ENCODE results near the gene TMEM140.
"Not testable (repeated sequence)": the region's sequence is repeated elsewhere in the genome, so short reads cannot be mapped to it uniquely, and the experiment has no call there.

The TMEM140 gene

GRCh38 chr7:135159359-135160085, 11.7 kb downstream of the TMEM140 start:
- DNase-seq = no peak

GRCh38 chr7:135160098-135160857, 12.4 kb downstream of the TMEM140 start:
- DNase-seq = no peak

- DNase-seq = no peak
These were observed 13.2 kb downstream of the TMEM140 start for GRCh38 chr7:135160858-135161653.

DNA sequence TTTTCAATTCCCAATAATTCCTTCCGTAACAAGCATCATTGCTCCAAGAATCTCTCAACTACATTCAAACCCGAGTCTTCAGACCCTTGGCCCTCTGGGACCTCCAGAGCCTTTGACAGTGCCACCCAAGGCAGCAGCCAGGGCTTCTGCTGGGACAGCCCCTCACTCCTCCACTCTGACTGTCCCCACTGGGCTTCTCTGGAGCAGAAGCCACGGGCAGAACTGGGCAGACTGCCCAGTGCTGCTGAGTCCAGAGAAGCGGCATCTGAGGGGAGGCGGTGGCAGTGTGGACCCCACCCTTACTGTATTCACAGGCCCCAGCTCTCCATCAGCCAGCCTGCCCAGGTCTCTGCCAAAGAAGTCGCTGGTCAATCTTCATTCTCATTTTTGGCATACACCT, 13.8 kb downstream of the TMEM140 start:
- no peak for DNase-seq

- DNase-seq = no peak
These were observed 14.6 kb downstream of the TMEM140 start for GRCh38 chr7:135162382-135163001.

DNA sequence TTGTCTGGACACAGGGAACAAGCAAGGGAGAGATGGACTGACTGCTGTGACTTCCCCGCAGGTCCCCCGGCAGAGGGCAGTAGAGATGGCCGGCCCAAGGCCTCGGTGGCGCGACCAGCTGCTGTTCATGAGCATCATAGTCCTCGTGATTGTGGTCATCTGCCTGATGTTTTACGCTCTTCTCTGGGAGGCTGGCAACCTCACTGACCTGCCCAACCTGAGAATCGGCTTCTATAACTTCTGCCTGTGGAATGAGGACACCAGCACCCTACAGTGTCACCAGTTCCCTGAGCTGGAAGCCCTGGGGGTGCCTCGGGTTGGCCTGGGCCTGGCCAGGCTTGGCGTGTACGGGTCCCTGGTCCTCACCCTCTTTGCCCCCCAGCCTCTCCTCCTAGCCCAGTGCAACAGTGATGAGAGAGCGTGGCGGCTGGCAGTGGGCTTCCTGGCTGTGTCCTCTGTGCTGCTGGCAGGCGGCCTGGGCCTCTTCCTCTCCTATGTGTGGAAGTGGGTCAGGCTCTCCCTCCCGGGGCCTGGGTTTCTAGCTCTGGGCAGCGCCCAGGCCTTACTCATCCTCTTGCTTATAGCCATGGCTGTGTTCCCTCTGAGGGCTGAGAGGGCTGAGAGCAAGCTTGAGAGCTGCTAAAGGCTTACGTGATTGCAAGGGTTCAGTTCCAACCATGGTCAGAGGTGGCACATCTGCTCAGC, 16.6 kb downstream of the TMEM140 start:
- no peak for DNase-seq

GRCh38 chr7:135165862-135166261, 18.0 kb downstream of the TMEM140 start:
- DNase-seq = no peak

DNA sequence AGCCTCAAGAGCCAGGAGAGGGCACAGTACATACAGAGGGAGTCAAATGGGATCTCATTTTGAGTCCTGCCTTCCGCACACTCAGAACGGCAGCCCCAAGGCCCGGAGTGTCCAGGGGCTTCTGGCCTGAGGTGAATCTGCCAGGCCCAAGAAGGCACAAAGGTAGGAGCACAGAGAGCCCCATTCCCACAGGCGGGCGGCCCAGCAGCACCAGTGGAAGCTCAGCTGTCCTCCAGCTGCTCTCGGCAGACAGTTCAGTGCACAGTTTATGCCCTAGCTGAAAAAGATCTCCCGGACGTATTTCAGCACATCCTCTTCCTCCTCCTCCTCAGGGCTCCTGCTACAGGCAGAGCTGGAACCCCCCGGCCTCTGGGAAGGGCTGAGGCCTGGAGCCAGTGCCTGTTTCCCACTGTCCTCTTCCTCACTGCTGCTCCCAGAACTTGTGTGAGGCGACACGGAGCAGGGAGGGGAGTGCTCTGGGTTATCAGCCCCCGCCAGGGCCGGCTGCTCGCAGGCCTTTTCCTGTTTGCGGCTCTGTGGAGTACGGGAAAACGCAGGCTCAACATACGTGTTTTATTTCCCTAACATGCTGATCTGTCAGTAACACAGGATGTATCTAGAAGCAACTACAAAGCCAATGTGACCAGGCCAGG, 18.6 kb downstream of the TMEM140 start:
- DNase-seq = no peak

GRCh38 chr7:135167365-135167917, 19.6 kb downstream of the TMEM140 start:
- DNase-seq = no peak

DNA sequence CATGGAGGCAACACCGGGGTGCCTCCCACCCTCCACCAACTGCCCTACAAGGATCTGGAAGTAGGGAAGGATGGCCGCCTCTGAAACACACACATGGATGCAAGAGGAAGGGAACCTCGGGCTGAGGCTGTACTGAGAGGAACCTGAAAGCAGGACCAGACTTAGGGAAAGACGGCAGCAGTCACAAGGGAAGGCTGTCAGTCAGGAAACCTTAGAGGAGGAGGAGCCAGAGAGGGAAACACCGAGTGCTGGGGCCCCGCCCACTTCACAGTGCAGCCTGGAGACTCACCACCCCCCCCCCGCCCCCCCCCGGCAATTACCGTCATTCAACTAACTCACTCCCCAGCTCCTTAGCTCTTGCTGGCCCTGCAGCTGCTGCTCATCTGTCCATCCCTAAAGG, 20.1 kb downstream of the TMEM140 start:
- DNase-seq = no peak

DNA sequence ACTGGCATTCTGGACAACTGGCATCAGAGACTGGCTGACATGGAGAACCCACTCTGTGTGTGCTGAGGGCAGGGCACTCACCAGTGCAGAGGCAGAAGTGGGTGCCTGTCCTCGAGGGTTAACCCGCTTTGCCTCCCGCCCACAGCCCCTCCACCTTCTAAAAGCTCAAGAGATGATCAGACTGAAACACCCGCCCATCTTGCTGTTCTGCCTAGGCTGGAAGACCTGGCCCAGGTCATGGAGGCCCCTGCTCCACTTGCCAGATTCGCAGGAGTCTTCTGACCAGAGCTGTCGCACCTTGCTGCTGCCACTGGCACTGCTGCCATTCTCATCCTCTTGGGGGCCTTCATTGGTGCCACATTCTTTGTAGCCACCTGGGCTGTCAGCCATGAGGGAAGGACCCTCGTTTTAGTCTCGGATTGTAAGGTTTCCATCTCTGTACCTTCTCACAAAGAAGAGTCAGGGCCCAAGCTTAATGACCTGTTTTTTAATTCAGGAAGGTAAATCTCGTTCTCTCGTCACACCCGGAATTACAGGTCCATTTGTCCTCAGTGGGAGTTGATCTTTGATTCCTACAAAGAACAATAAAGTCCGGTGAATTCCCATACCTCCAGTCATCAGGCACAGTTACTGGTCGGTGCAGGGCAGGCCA, 20.7 kb downstream of the TMEM140 start:
- no peak for DNase-seq

DNA sequence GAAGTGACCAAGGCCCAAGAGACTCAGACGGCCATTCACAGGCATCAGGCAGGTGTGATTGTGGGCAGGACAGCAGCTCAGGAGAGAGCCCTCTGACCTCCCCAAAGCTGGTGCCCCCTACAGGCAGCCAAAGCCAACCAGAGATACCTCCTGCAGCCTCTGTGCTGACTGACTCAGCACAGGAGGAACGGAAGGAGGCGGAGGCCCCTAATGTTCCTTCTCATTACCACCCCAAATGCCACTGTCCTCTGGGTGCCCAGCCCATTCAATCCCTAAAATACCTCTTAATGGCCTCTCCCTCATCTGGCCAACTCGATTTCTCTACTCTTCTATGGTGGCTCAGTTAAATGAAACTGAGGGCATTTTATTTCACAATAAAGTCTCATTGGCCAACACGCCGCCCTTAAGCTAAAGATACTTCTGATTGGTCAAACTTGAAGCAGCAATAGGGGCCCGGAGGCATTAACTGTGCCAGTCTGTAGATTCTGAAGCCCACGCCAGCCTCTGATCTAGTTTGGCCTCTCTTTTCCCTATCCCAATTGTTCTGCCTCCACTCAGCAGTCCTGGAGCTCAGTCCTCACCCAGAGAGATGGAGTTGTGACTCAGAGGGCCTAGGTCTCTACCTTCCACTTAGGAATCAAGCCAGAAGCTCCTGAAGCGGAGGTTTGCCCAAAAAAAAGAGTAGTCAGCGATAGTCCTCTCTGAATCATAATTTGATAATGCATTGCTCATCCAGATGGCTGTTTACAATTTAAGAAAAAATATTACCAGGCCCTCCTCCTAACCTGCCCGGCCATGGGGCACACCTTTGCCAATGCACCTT, 21.5 kb downstream of the TMEM140 start:
- no peak for DNase-seq

GRCh38 chr7:135169964-135170273, 22.0 kb downstream of the TMEM140 start:
- no peak for DNase-seq

DNA sequence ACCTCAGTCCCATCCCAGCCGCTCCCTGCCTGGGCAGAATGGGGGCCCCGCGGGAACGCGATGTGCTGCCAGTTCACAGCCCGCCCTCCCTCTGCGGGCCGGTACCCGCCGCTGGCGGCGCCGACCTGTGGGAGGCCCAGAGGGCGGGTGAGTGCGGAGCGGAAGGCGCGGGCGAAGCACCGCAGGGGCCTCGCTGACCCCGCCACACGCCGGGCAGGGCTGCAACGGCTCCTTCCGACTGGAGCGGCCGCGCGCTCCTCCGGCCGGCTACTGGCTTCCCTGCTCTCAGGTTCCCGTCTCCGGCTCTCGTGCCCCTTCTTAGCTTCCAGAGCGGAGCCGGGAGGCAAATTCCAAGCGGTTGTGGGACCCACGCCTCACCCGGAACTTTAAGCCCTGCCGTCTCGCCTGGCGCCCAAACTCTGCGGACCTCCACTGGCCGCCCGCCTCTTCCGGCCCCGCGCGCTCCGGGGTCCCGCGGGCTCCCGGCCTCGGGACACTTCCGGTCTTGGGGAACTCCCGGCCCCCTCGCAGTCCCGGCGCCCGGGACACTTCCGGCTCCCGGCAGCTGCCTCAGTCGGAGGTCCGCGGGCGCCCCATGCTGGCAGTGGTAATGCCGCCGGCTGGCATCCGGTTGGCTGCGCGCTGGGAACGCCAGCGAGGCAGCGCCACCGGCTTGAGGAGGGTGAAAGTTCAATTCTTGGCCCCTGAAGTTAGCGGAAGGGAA, 22.6 kb downstream of the TMEM140 start, which contains the start of gene CYREN:
Gene CYREN, minus strand, starts transcription at position 434 of the 724 bp plus-strand sequence. CDS start 1,785 bp downstream, outside the sequence.
- peak; percentile 88 for DNase-seq

DNA sequence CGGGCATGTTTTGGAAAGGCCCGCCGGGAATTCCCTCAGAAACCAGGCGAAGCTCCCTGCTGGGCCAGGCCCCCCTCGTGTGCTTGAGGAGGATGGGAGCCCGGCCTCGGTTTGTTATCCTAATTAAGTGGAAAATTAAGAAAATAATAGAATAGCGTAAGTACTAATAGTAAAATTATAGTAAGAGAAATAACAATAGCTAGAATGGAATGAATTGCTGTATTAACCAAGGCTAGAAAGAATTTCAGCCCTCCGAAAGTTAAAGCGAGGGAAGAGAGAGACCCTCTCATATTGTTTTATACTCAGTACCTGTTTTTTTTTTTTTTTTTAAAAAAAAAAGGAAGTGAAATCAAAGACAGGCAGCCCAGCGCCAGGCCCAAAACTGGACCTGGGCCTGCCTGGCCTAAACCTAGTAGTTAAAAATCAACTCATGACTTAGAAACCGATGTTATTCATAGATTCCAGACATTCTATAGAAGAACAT, 23.2 kb downstream of the TMEM140 start:
- not testable (repeated sequence) for DNase-seq

DNA sequence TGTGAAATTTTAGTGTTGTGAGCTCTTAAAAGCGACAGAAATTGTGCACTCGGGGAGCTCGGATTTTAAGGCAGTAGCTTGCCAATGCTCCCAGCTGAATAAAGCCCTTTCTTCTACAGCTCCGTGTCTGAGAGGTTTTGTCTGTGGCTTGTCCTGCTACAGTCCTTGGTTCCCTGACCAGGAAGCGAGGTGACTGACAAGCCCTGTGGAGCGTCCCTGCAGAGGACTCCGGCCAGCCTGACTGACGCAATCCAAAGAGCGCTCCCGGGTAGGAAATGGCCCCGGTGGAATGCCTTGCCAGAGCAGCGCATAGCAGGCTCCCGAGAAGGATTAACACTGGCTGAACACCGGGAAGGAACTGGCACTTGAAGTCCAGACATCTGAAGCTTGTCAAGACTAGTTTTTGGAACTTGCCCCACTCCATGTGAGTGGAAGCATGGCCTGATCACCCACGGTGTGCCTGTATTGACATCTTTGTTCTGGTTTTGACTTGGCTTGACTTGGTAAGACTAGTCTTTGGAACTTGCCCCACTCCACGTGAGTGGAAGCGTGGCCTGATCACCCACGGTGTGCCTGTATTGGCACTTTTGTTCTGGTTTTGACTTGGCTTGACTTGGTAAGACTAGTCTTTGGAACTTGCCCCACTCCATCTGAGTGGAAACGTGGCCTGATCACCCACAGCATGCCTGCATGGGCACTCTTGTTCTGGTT, 23.9 kb downstream of the TMEM140 start:
- not testable (repeated sequence) for DNase-seq

GRCh38 chr7:135173916-135174315, 26.0 kb downstream of the TMEM140 start:
- not testable (repeated sequence) for DNase-seq

DNA sequence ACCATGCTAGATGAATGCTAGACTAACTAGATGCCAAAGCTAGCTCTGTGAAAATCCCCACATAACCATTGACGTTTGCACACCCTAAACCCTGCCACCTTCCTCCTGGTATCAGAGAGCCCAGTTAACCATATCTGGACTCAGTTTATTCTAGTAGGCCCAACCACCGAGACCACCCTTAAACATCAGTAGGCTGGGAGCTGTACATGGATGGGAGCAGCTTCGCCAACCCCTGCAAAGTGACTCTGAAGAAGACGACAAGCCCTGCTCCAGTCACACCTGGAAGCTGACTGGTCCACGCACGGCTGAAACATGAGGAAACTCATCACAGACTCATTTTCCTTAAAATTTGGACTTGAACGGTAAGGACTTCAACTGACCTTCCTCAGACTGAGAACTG, 27.1 kb downstream of the TMEM140 start:
- no peak for DNase-seq

GRCh38 chr7:135175931-135176330, 28.1 kb downstream of the TMEM140 start:
- DNase-seq = no peak

Measured in NCI-H1105 (cell line).